Neural progenitor cell (in vitro differentiated cells): Measurements from ENCODE around the gene IP6K2. TPM values are rescaled to one million over a fixed set of nuclear protein-coding genes. Genes with fewer than 3 reads are reported as not detected.

ENCODE experiments used
- DNase-seq: peaks from one replicate; pipeline ENCODE4 v3.0.0-alpha.2; 2016; ENCODE audit warnings: low spot score
- H2AFZ ChIP-seq: fragments of 200-600 bp; sonication (generic); replicated peaks from 2 replicates; pipeline ENCODE4 v1.6.1; 2016; ENCODE audit warnings: antibody characterized with exemption
- H3F3A ChIP-seq: fragments of 200-600 bp; sonication (generic); 2 replicates; pipeline ENCODE4 v1.6.1; 2016; ENCODE audit warnings: antibody characterized with exemption, low read depth
- H3K27ac ChIP-seq: fragments of 200-600 bp; sonication (generic); 2 replicates; pipeline ENCODE4 v1.5.1; 2016; ENCODE audit warnings: mild to moderate bottlenecking
- H3K27me3 ChIP-seq: fragments of 200-600 bp; sonication (generic); 2 replicates; pipeline ENCODE4 v1.6.1; 2016; ENCODE audit warnings: mild to moderate bottlenecking, moderate library complexity
- H3K36me3 ChIP-seq: fragments of 200-600 bp; sonication (generic); 2 replicates; pipeline ENCODE4 v1.5.1; 2016
- H3K4me1 ChIP-seq: fragments of 200-600 bp; sonication (generic); 2 replicates; pipeline ENCODE4 v1.6.1; 2016; ENCODE audit warnings: mixed run types
- H3K4me2 ChIP-seq: fragments of 200-600 bp; sonication (generic); 2 replicates; pipeline ENCODE4 v1.6.1; 2016
- H3K4me3 ChIP-seq: fragments of 200-600 bp; sonication (generic); 2 replicates; pipeline ENCODE4 v1.5.1; 2016
- H3K79me2 ChIP-seq: fragments of 200-600 bp; sonication (generic); 2 replicates; pipeline ENCODE4 v1.6.1; 2016; ENCODE audit warnings: low read depth
- H3K9ac ChIP-seq: fragments of 200-600 bp; sonication (generic); 2 replicates; pipeline ENCODE4 v1.6.1; 2016
- H3K9me3 ChIP-seq: fragments of 200-600 bp; sonication (generic); 2 replicates; pipeline ENCODE4 v1.5.1; 2016; ENCODE audit warnings: low read depth
- H4K20me1 ChIP-seq: fragments of 200-600 bp; sonication (generic); 2 replicates; pipeline ENCODE4 v1.6.1; 2016; ENCODE audit warnings: low read depth
- H3K27ac Mint-ChIP-seq: 3 replicates; pipeline ENCODE4 v1.8.0; 2021; ENCODE audit warnings: mixed read lengths
- H3K27me3 Mint-ChIP-seq: 2 replicates; pipeline ENCODE4 v1.8.0; 2022; ENCODE audit warnings: low read depth, mild to moderate bottlenecking, inconsistent platforms, moderate library complexity, mixed read lengths; ENCODE audit not compliant: insufficient read depth
- H3K36me3 Mint-ChIP-seq: 3 replicates; pipeline ENCODE4 v1.8.0; 2021; ENCODE audit warnings: mixed read lengths
- H3K4me1 Mint-ChIP-seq: 3 replicates; pipeline ENCODE4 v1.8.0; 2021; ENCODE audit warnings: mixed read lengths
- H3K4me3 Mint-ChIP-seq: 3 replicates; pipeline ENCODE4 v1.8.0; 2021; ENCODE audit warnings: mild to moderate bottlenecking, moderate library complexity, mixed read lengths
- H3K9me3 Mint-ChIP-seq: 3 replicates; pipeline ENCODE4 v1.8.0; 2020; ENCODE audit warnings: mixed read lengths
- CTCF ChIP-seq: fragments of 200-600 bp; sonication (generic); IDR thresholded peaks from 2 replicates; pipeline ENCODE4 v1.5.1; 2017; ENCODE audit warnings: antibody characterized with exemption, mild to moderate bottlenecking
- EZH2 ChIP-seq: fragments of 200-600 bp; sonication (generic); IDR thresholded peaks from 2 replicates; pipeline ENCODE4 v1.6.1; 2017; ENCODE audit warnings: antibody characterized with exemption, mild to moderate bottlenecking, moderate library complexity
- EZH2phosphoT487 ChIP-seq: fragments of 200-600 bp; sonication (generic); IDR thresholded peaks from 2 replicates; pipeline ENCODE4 v1.6.1; 2017; ENCODE audit warnings: antibody characterized with exemption
- total RNA-seq: library from RNA; depleted of rRNA; stranded (reverse); fragments of >200 nt; gene quantifications from 2 replicates; pipeline ENCODE4 v1.2.3, GENCODE V29; 2015; ENCODE audit warnings: low replicate concordance

Gene IP6K2
- total RNA-seq, 1 donor from 2014 or later: 130 TPM

DNA sequence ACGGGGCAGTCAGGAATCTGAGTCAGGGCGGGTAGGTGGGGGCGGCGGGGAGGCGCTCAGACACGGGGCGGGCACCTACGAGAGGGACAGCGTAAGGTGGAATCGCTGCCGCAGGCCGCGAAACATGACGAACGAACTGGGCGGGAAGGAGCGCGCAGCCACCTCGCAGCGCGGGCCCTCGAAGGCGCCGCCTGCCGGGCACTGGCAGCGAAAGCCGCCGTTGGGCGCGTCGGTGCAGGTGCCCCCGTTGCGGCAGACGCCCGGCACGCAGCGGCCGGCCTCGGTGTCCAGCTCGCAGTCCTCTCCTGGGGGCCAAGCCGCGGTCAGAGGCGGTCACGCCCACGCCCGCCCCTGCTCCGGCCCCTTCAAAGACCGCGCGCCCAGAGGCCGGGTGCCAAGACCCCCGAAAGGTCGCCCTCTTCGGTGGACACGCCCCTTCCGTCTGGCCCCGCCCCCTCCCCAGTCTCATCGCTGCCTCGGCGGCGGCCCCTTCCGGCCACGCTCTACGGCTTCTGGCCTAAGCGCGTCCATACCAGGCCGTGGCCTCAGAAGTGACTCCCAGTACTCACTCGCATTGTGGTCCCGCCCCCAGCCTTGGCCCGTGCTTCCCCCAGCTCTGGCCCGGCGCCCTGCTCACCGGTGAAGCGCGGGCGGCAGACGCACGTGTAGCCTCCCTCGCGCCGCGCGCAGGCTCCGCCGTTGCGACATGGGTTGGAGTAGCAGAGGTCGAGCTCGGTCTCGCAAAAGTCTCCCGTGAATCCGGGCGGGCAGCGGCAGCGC, 60.8 kb downstream of the IP6K2 start:
- peaks cover 13% of the 10 kb centered on the region for H3K4me1 Mint-ChIP-seq
- H3K27ac Mint-ChIP-seq: no peak overlapping the region
- Histone ChIP-seq H3K9ac (no peak overlapping the region), H3K27me3 (peaks cover 8% of the 10 kb centered on the region), H3K4me1 (peaks cover 11% of the 10 kb centered on the region), H3K4me2 (peak overlapping the region; percentile 75), H2AFZ (peak overlapping the region; percentile 89), H3K36me3 (no peaks in the 10 kb centered on the region), H3F3A (peaks cover 33% of the 10 kb centered on the region), H3K9me3 (no peaks in the 10 kb centered on the region), H3K27ac (no peak overlapping the region), H4K20me1 (peaks cover 56% of the 10 kb centered on the region), H3K79me2 (peaks cover 13% of the 10 kb centered on the region), H3K4me3 (peak overlapping the region; percentile 51)
- TF ChIP-seq EZH2: no peak
- TF ChIP-seq EZH2phosphoT487: no peak
- TF ChIP-seq CTCF: peak; percentile 76
- peak overlapping the region; percentile 43 for H3K4me3 Mint-ChIP-seq
- H3K36me3 Mint-ChIP-seq: peaks cover 42% of the 10 kb centered on the region
- H3K9me3 Mint-ChIP-seq: peaks cover 3% of the 10 kb centered on the region
- DNase-seq: peak; percentile 95
- peaks cover 14% of the 10 kb centered on the region for H3K27me3 Mint-ChIP-seq

GRCh38 chr3:48655606-48656005, 61.4 kb downstream of the IP6K2 start:
- Histone ChIP-seq H3K4me1 (peaks cover 10% of the 10 kb centered on the region), H3K9me3 (no peaks in the 10 kb centered on the region), H2AFZ (no peak overlapping the region), H3K4me2 (peak overlapping the region; percentile 75), H3K36me3 (no peaks in the 10 kb centered on the region), H3K4me3 (peak overlapping the region; percentile 51), H3K79me2 (peaks cover 9% of the 10 kb centered on the region), H4K20me1 (peaks cover 50% of the 10 kb centered on the region), H3K27ac (no peak overlapping the region), H3K9ac (no peak overlapping the region), H3F3A (peaks cover 26% of the 10 kb centered on the region), H3K27me3 (peaks cover 8% of the 10 kb centered on the region)
- H3K4me3 Mint-ChIP-seq: peak overlapping the region; percentile 67
- H3K27ac Mint-ChIP-seq: no peak overlapping the region
- peaks cover 14% of the 10 kb centered on the region for H3K27me3 Mint-ChIP-seq
- peaks cover 16% of the 10 kb centered on the region for H3K4me1 Mint-ChIP-seq
- peaks cover 3% of the 10 kb centered on the region for H3K9me3 Mint-ChIP-seq
- H3K36me3 Mint-ChIP-seq: peaks cover 46% of the 10 kb centered on the region
- TF ChIP-seq EZH2phosphoT487 (no peak), EZH2 (no peak), CTCF (no peak)
- DNase-seq: no peak

DNA sequence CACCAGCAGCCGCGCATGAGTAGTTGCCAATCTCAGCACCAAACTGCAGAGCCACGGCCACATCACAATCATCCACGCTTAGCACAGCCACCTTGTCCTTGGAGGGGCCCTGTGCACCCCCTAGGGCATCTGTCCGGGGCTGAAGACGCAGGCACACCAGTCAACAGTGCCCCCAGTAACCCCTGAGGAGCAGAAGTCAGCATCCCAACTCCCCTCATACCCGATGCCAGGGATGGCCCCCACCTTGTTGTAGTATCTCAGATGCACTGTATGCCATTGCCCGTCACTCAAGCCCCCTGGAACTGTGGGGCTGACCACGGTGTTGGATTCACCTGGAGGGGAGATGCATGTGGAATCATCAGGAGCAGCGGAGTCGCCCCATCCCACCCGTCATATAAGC, 62.0 kb downstream of the IP6K2 start:
- DNase-seq: no peak
- Mint-ChIP-seq H3K9me3 (peaks cover 3% of the 10 kb centered on the region), H3K4me1 (peaks cover 16% of the 10 kb centered on the region), H3K36me3 (peaks cover 44% of the 10 kb centered on the region), H3K27me3 (peaks cover 14% of the 10 kb centered on the region), H3K27ac (no peak overlapping the region), H3K4me3 (peak overlapping the region; percentile 67)
- Histone ChIP-seq H3K36me3 (no peaks in the 10 kb centered on the region), H3K79me2 (peaks cover 6% of the 10 kb centered on the region), H3K9me3 (no peaks in the 10 kb centered on the region), H3K4me1 (peaks cover 10% of the 10 kb centered on the region), H3K27ac (no peak overlapping the region), H3K4me3 (peak overlapping the region; percentile 51), H3K4me2 (peak overlapping the region; percentile 75), H3K9ac (no peak overlapping the region), H3K27me3 (peaks cover 8% of the 10 kb centered on the region), H3F3A (peaks cover 24% of the 10 kb centered on the region), H4K20me1 (peaks cover 44% of the 10 kb centered on the region), H2AFZ (no peak overlapping the region)
- TF ChIP-seq EZH2 (no peak), EZH2phosphoT487 (no peak), CTCF (no peak)
